ENCODE data around the gene CEP43. TPM values are rescaled to one million over a fixed set of nuclear protein-coding genes. Genes with fewer than 3 reads are reported as not detected.

CEP43 gene
- total and polyA plus RNA-seq, 2 donors, result 15.8 to 25.3 TPM

DNA sequence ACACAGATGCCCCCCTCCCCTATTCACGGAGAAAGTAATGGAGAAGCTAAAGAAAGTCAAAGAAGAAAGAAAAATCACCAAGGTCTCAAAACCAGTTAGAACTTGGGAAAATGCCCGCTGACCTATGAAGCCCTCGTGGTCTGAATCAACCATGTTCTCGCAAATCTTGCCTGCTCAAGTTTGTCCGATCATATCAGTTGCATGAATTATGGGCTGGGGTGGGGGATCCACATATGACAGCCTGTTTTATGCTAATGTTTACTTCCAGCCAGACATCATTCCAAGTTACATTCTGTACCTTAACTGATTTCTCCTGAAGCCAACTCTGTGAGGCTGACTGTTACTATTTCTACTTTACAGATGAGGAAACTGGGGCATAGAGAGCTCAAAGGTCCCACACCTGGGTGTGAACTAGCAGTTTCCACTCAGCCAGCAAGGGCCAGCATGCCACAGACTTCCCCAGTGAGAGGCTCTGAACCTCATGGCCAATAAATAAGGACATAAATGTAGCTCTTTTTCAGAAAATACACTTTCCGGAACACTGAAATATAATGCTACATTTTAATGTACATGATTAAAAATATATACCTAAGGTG is 45.0 kb upstream of the CEP43 start:
- Histone ChIP-seq H3K4me3 (ENCODE audit: low read length in 2 of 2) (peak overlapping the region in 1 of 2 donors; percentile 1), H3K36me3 (ENCODE audit: control insufficient read depth in 2 of 2, insufficient read depth in 2 of 2, low read length in 1 of 2) (peaks cover 3 to 18% of the 10 kb centered on the region in 2 donors), H3K27ac (ENCODE audit: low read depth in 1 of 2, low read length in 1 of 2) (peak overlapping the region in 1 of 2 donors; percentile 60)

DNA sequence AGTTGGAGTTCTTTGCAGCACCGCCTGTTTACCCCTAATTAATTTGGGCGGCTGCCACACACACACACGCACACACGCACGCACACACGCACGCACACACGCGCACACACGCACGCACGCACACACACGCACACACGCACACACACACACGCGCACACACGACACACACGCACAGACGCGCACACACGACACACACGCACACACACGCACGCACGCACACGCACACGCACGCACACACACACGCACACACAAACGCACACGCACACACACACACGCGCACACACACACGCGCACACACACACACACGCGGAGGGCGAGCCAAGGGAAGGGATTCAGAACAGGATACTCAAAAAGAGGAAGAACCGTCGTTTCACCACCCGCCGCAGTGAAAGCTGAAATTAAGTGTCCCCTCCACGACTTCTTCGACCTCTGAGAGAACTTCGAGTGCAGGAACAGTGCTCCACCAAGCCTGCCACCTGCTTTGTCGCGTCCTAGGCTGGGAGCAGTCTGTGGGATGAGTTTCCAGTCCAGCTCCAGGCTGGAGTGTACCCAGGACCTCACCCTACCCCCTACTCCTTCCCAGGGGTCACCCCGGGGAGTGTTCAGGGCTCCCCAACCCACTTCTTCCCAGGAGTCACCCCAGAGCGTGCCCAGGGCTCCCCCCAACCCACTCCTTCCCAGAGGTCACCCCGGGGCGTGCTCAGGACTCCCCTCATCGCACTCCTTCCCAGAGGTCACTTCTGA is 43.9 kb upstream of the CEP43 start:
- Histone ChIP-seq H3K4me3 (ENCODE audit: low read length in 2 of 2) (peak overlapping the region; percentile 68 to 77), H3K9me3 (ENCODE audit: control insufficient read depth in 2 of 2, insufficient read depth in 1 of 2, low read length in 1 of 2) (peaks cover 0 to 3% of the 10 kb centered on the region in 2 donors), H3K27ac (ENCODE audit: low read depth in 1 of 2, low read length in 1 of 2) (peak overlapping the region; percentile 46 to 64), H3K36me3 (ENCODE audit: control insufficient read depth in 2 of 2, insufficient read depth in 2 of 2, low read length in 1 of 2) (peaks cover 3 to 10% of the 10 kb centered on the region in 2 donors), H3K4me1 (ENCODE audit: control insufficient read depth in 2 of 2, insufficient read depth in 2 of 2, low read length in 2 of 2) (peaks cover 33 to 85% of the 10 kb centered on the region in 2 donors), H3K27me3 (ENCODE audit: control insufficient read depth in 2 of 2, insufficient read depth in 1 of 2, low read length in 1 of 2) (peaks cover 0 to 2% of the 10 kb centered on the region in 2 donors)
- DNase-seq (ENCODE audit: low read depth in 6 of 9, low spot score in 9 of 9), result peak in 2 of 9 donors; percentile 19 to 59
- 28% methylated on average over 52 of the region's 52 CpGs for WGBS

More for the DNA sequence above, 45.0 kb upstream of the CEP43 start:
- peaks cover 0 to 2% of the 10 kb centered on the region in 2 donors for H3K27me3 ChIP-seq (ENCODE audit: control insufficient read depth in 2 of 2, insufficient read depth in 1 of 2, low read length in 1 of 2)
- WGBS, result 97% methylated on average over 6 of the region's 6 CpGs
- H3K4me1 ChIP-seq (ENCODE audit: control insufficient read depth in 2 of 2, insufficient read depth in 2 of 2, low read length in 2 of 2), result peaks cover 31 to 83% of the 10 kb centered on the region in 2 donors
- peaks cover 0 to 3% of the 10 kb centered on the region in 2 donors for H3K9me3 ChIP-seq (ENCODE audit: control insufficient read depth in 2 of 2, insufficient read depth in 1 of 2, low read length in 1 of 2)
- no peak for DNase-seq (ENCODE audit: low read depth in 6 of 9, low spot score in 9 of 9)

DNA sequence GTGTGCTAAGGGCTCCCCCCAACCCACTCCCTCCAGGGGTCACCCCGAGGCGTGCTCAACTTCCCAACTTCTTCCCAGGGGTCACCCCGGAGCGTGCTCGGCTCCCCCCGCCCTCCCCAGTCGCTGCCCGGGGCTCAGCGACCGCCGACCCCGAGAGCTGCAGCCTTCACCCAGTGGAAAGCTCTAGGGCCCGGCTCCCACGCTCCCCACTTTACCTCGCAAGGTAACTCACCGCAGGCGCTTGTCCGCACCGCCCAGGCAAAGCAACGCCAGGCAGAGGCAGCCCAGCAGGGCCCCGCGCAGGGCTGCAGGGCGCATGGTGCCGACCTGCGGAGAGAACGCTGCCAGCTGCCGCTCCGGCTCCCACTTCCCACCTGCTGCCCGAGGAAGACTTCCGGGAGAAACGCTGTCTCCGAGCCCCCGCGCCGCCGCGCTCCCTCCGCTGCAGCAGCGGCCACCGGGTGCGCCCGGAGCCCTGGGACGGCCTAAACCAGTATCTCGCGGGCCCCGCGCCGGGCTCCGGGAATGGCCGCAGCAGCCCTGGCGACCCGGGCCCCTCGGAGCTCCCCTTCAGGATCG is 43.2 kb upstream of the CEP43 start:
- DNase-seq (ENCODE audit: low read depth in 6 of 9, low spot score in 9 of 9), result peak in 1 of 9 donors; percentile 22
- H3K9me3 ChIP-seq (ENCODE audit: control insufficient read depth in 2 of 2, insufficient read depth in 1 of 2, low read length in 1 of 2), result peaks cover 0 to 3% of the 10 kb centered on the region in 2 donors
- WGBS, result under 1% methylated on average over 54 of the region's 54 CpGs
- peak overlapping the region; percentile 68 to 77 for H3K4me3 ChIP-seq (ENCODE audit: low read length in 2 of 2)
- peak overlapping the region; percentile 33 to 64 for H3K27ac ChIP-seq (ENCODE audit: low read depth in 1 of 2, low read length in 1 of 2)
- H3K36me3 ChIP-seq (ENCODE audit: control insufficient read depth in 2 of 2, insufficient read depth in 2 of 2, low read length in 1 of 2), result peaks cover 0 to 6% of the 10 kb centered on the region in 2 donors
- H3K27me3 ChIP-seq (ENCODE audit: control insufficient read depth in 2 of 2, insufficient read depth in 1 of 2, low read length in 1 of 2), result peaks cover 0 to 2% of the 10 kb centered on the region in 2 donors
- H3K4me1 ChIP-seq (ENCODE audit: control insufficient read depth in 2 of 2, insufficient read depth in 2 of 2, low read length in 2 of 2), result peaks cover 33 to 79% of the 10 kb centered on the region in 2 donors

DNA sequence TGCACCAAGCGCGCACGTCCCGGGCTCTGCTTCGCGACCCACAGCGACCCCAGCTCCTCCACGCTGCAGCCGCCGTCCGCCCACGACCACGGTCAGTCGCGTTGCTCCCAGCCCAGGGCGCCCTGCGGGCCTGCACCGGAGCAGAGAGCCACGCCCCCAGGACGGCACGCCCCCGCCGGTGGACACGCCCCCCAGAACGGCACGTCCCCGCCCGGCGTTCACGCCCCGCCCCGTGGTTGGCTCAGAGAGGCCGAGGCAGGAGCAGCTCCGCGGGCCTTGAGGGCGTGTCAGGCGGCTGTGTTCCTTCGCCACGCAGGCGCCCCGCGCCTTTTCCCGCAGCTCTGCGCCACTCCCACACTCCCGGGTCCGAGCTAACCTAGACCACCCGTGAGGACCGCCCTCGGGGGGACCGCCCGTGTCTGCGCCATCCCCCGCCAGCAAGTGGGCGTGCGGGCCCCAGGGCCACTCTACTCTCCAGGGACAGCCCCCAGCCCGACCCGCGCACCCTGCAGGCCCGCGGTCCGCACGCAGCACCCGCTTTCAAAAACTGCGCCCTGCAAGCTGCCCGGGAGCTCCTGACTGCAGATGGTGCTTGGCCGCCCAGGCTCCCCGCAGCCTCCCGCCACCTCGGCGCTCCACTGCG is 42.6 kb upstream of the CEP43 start, which contains the start of gene RNASET2:
Gene RNASET2, minus strand, starts transcription at position 107 of the 643 bp plus-strand sequence. CDS start 368 bp downstream, outside the sequence.
- peak within 1 kb of the TSS; percentile 93 to 99 for H3K27ac ChIP-seq (ENCODE audit: low read depth in 1 of 2, low read length in 1 of 2)

DNA sequence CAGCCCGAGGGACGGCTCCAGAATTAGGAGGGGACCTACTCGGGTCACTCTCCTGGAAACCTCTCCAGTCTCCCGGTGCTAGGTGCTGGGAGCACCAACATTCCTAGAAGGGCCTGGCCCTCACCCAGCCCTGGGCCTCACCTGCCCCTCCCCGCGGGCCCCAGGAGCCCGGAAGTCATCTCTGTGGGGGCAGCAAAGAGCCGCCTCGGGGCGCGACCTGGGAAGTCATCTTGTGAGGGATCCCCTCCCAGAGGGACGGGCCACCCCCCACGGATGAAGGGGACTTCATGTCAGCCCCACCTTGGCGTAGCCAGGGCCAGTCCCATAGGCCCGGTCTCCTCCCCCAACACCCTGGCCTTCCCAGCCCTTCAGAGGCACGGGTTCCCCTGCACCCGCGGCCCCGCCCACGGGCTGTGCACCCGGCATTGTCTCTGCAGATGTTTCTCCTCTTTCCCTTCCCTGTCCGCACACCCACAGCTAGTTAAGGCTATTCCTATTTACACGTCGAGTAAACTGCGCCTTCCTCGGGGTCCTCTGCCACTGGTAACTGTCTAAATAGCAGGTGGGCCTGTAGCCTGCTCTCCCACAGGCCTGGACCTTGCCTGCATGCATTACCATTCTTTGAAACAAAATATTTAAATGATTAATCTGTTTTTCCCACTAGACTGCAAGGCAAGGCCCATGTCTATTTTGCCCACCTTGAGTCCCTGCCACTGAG is 42.0 kb upstream of the CEP43 start:
- peaks cover 30 to 66% of the 10 kb centered on the region in 2 donors for H3K4me1 ChIP-seq (ENCODE audit: control insufficient read depth in 2 of 2, insufficient read depth in 2 of 2, low read length in 2 of 2)
- peaks cover 0 to 2% of the 10 kb centered on the region in 2 donors for H3K27me3 ChIP-seq (ENCODE audit: control insufficient read depth in 2 of 2, insufficient read depth in 1 of 2, low read length in 1 of 2)
- DNase-seq (ENCODE audit: low read depth in 6 of 9, low spot score in 9 of 9), result peak in 4 of 9 donors; percentile 25 to 81 (median 54)
- peaks cover 0 to 3% of the 10 kb centered on the region in 2 donors for H3K9me3 ChIP-seq (ENCODE audit: control insufficient read depth in 2 of 2, insufficient read depth in 1 of 2, low read length in 1 of 2)
- H3K36me3 ChIP-seq (ENCODE audit: control insufficient read depth in 2 of 2, insufficient read depth in 2 of 2, low read length in 1 of 2), result no peaks in the 10 kb centered on the region
- peak overlapping the region; percentile 68 to 77 for H3K4me3 ChIP-seq (ENCODE audit: low read length in 2 of 2)
- WGBS, result 8% methylated on average over 26 of the region's 26 CpGs
- H3K27ac ChIP-seq (ENCODE audit: low read depth in 1 of 2, low read length in 1 of 2), result peak overlapping the region; percentile 93 to 99

More for the DNA sequence above, 42.6 kb upstream of the CEP43 start, which contains the start of gene RNASET2:
- H3K36me3 ChIP-seq (ENCODE audit: control insufficient read depth in 2 of 2, insufficient read depth in 2 of 2, low read length in 1 of 2), result peaks cover 0 to 6% of the 10 kb centered on the region in 2 donors
- 1% methylated on average over 71 of the region's 71 CpGs for WGBS
- peaks cover 0 to 3% of the 10 kb centered on the region in 2 donors for H3K9me3 ChIP-seq (ENCODE audit: control insufficient read depth in 2 of 2, insufficient read depth in 1 of 2, low read length in 1 of 2)
- peak within 1 kb of the TSS; percentile 68 to 77 for H3K4me3 ChIP-seq (ENCODE audit: low read length in 2 of 2)
- DNase-seq (ENCODE audit: low read depth in 6 of 9, low spot score in 9 of 9), result peak in 8 of 9 donors; percentile 80 to 95 (median 89)
- peaks cover 30 to 73% of the 10 kb centered on the region in 2 donors for H3K4me1 ChIP-seq (ENCODE audit: control insufficient read depth in 2 of 2, insufficient read depth in 2 of 2, low read length in 2 of 2)
- H3K27me3 ChIP-seq (ENCODE audit: control insufficient read depth in 2 of 2, insufficient read depth in 1 of 2, low read length in 1 of 2), result peaks cover 0 to 2% of the 10 kb centered on the region in 2 donors

DNA sequence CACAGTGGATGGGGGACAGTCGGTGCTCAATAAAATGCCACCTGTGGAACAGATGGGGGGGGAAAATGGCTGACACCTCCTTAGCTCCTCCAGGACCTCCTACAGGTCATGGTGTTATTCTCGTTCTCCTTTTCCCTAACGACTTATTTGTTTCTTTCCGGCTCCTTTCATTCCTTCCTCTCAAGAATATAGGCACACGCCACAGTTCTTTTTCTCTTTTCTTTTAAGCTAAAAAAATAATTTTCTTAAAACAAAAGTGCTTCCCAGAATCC is 41.5 kb upstream of the CEP43 start:
- Histone ChIP-seq H3K36me3 (ENCODE audit: control insufficient read depth in 2 of 2, insufficient read depth in 2 of 2, low read length in 1 of 2) (no peaks in the 10 kb centered on the region), H3K27me3 (ENCODE audit: control insufficient read depth in 2 of 2, insufficient read depth in 1 of 2, low read length in 1 of 2) (peaks cover 0 to 2% of the 10 kb centered on the region in 2 donors), H3K4me1 (ENCODE audit: control insufficient read depth in 2 of 2, insufficient read depth in 2 of 2, low read length in 2 of 2) (peaks cover 30 to 62% of the 10 kb centered on the region in 2 donors), H3K9me3 (ENCODE audit: control insufficient read depth in 2 of 2, insufficient read depth in 1 of 2, low read length in 1 of 2) (peaks cover 0 to 3% of the 10 kb centered on the region in 2 donors), H3K27ac (ENCODE audit: low read depth in 1 of 2, low read length in 1 of 2) (peak overlapping the region; percentile 93 to 99), H3K4me3 (ENCODE audit: low read length in 2 of 2) (no peak overlapping the region)
- WGBS, result 98% methylated on average over 5 of the region's 5 CpGs
- no peak for DNase-seq (ENCODE audit: low read depth in 6 of 9, low spot score in 9 of 9)

DNA sequence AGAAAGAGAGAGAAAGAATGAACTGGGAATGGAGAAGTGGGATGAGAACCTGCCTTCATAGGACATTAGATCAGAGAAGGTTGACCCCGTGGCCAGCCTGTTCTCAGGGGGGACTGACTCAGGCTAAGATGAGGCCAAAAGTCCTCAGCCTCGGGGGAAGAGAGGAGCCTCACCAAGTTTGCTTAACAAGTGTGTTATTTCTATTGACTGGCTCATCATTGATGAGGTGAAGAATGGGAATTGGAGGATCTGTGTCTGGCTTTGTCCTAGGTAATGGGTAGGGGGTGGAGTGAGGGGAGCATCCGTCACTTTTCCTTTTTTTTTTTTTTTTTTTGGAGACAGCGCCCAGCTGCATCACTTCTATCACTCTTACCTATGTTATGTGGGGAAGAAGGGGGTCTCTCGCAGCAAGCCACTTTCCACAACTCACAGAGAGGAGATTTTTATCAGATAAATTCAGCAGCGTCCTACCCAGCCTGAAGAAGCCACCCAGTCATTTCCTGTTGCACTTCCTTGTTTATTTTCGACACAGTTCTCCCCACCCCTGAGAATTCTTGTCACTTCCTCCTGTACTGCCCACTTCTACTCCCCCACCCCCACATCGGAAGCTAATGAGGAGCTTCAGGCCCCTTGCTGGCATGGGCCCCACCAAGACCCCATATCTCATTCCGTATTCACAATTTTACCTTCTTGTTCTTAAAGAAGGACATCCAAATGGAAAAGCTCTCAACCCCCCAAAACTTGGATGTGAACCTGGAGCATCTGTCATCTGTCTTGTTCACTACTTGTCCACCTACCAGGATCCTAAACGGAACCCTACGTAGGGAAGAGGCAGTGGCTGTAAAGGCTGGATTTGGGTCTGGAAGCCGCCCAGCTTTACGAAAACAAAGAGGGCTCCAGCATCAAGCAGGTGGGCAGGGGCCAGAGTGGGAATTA is 40.0 kb upstream of the CEP43 start:
- Histone ChIP-seq H3K27me3 (ENCODE audit: control insufficient read depth in 2 of 2, insufficient read depth in 1 of 2, low read length in 1 of 2) (peaks cover 0 to 2% of the 10 kb centered on the region in 2 donors), H3K4me1 (ENCODE audit: control insufficient read depth in 2 of 2, insufficient read depth in 2 of 2, low read length in 2 of 2) (peaks cover 26 to 48% of the 10 kb centered on the region in 2 donors), H3K27ac (ENCODE audit: low read depth in 1 of 2, low read length in 1 of 2) (peak overlapping the region; percentile 91 to 93), H3K36me3 (ENCODE audit: control insufficient read depth in 2 of 2, insufficient read depth in 2 of 2, low read length in 1 of 2) (no peaks in the 10 kb centered on the region), H3K9me3 (ENCODE audit: control insufficient read depth in 2 of 2, insufficient read depth in 1 of 2, low read length in 1 of 2) (peaks cover 0 to 3% of the 10 kb centered on the region in 2 donors), H3K4me3 (ENCODE audit: low read length in 2 of 2) (peak overlapping the region in 1 of 2 donors; percentile 16)
- DNase-seq (ENCODE audit: low read depth in 6 of 9, low spot score in 9 of 9), result peak in 5 of 9 donors; percentile 44 to 87 (median 67)
- 47% methylated on average over 13 of the region's 13 CpGs for WGBS

Measured in thymus (tissue), 11 donors.